GM18511 (cell line): ENCODE results near the gene SLC7A10.
"Not testable (repeated sequence)": the region's sequence is repeated elsewhere in the genome, so short reads cannot be mapped to it uniquely, and the experiment has no call there.

Experiments used
- ATAC-seq: cut with Tn5 transposase; IDR thresholded peaks from one replicate; pipeline ENCODE4 v1.9.1; 2021; ENCODE audit warnings: mild to moderate bottlenecking, moderate library complexity; ENCODE audit not compliant: unreplicated experiment

The SLC7A10 gene

DNA sequence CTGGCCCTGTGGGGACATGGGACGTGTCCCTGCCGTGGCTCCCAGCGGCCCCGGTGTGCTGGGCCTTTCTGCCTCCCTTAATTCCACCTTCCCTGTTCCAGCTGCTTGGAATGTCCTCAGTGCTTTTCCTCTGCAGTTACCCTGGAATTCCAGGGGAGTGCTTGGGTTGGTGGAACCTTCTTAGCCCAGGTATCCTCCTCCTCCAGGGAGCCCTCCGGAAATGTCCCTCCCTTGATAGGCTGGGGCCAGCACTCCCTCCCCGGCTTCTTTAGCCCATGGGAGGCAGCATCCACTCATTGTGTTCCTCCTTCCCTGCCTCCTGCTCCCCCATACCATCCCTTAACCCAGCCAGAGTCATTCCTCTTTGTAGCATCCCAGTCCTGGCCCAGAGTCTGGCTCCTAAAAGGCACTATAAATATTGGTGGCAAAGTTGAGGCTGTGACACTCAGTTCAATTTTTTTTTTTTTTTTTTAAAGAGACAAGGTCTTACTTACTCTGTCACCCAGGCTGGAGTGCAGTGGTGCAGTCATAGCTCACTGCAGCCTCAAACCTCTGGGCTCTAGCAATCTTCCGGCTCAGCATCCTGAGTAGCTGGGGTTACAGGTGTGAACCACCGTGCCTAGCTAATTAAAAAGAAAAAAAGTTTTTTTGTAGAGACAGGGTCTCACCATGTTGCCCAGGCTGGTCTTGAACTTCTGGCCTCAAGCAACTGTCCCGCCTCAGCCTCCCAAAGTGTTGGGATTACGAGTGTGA, 13.7 kb upstream of the SLC7A10 start:
- no peak for ATAC-seq

DNA sequence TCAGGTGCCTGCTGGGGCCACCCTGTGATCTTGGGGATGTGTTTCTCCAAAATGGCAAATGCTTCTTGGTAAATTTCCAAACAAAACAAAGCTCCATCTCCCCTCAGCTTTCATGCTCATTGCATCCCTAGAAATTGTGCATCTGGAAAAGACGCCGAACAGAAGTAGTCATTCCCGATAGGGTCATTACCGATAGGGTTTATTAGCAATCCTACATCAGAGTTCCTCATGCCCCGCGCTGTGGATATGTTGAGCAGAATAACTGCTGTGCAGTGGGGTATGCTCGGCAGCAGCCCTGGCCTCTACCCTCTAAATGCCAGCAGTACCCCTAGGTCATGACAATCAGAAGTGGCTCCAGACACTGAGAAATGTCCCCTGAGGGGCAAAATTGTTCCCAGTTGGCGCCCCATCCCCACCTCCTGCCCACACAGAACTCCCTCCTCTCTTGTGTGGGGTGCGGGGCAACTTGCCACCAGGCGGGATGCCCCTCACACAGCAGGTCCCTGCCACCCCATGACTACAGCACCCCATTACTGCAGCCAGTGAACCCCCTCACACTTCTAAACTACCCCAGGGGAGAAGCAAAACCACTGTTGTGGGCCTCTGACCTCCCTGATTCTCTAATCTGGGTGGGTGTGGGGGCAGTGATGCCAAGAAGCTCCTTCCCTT, 13.0 kb upstream of the SLC7A10 start:
- ATAC-seq, result no peak

DNA sequence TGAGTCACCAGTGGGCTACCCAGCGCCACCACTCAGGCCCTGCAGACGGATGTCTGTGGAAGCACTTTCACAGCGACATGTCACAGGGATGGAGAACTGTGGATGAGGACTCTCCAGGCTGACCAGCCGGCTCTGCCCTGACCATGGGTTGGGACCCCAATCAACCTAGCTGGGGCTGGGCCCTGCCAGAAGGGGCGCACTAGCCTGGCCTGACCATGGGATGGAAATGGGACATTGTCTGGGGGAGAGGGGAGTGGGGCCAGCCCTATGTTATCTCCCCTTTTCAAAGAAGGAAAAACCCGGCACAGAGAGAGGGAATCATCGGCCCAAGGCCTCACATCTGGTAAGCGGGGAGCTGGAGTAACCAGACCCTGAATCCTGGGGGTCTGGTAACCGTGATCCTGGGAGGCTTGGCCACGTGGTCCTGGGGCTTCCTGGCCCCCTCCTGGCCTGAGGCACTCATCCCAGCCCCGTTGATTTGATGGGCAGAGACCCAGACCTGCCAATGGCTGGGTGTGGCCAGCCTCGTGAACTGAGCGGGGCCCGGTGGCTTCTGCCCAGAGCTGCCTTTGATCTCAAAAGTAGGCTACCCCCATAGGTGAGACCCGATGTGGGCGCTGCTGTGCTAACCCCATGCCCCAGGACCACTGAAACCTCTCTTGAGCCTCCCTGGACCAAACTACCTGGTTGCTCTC, 11.2 kb upstream of the SLC7A10 start:
- ATAC-seq, result no peak

DNA sequence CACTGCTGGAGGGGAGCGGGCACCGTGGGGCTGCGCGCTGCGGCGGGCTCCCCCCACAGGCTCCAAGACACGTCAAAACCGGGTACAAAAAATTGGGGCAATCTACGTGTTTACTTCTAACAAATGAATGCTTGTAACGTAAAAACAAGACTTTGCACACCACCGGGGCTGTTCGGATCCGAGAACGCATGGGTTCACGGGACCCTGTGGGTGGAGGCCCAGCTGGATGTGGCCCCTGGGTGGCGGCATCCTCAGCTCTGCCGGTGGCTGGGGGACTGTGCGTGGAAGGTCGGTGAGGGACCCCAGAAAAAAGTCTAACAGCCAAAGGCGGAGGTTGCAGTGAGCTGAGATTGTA, 10.3 kb upstream of the SLC7A10 start:
- no peak for ATAC-seq

DNA sequence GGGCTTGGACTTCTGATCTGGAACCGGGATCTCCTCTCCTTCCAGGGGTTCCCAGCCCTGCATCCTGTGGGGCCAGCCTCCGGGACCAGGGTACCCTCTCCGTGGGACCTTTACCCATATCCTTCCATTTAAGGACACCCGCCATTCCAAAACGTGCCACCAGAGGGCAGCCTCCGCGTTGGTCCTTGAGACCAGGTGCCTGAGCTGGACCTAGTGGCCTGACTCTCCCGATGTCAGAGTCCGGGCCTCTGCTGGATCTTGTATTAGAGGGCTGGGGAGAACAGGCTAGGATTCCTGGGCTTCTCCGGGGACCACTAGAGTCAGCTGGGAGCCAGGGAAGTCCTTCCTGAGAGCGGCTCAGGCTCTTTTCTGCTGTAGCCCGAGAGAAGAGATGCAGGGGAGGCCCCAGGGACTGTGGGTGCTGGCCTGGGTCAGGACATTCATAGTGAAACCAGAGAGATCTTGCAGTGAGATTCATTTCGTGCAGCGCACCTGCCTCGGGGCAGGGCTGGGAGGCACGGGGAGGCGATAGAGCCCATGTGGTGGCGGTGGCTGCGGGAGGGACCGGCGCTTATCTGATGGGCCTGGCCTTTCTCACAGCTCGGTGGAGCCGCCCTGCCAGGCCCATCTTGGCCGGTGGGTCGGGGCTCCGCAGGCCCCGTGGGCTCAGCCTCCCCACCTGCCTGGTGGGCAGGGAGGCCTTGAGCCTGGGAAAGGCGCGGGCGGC, 9.8 kb upstream of the SLC7A10 start:
- ATAC-seq, result peak; percentile 99

DNA sequence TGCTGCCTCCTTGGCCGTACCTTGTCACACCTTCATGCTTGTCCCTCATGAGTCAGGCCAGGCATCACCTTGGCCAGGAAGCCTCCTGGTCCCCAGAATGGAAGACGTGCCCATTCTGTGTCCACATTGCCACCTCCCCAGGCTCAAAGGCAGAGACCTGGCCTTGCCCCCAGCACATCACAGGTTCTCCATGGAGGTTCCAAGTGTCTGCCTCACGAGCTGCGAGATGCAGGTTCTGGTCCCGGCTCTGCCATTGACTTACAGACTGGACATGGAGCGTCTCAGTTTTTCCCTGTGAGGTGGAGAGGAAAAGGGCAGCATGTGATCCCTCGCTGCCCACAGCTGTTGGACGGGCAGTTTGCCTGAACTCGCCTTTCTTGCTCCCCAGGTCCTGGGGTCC, 9.1 kb upstream of the SLC7A10 start:
- no peak for ATAC-seq

DNA sequence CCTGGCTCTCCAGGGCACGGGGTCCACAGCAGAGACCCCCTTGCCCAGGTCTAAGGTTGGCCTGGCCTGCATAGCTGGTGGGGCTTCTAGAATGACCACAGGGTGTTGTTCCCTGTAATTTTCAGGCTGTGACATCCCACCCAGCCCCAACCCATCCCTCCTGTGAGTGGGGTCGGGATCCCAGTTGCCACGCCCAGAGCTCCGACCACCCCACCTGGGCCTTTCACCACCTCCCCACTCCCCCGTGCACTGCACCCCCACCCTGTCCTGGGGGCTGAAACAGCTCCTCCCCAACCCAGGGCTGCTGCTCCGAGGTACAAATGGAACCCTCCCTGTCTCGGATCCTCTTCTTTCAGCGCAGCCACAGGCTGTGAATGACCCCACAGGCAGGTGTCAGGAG, 8.4 kb upstream of the SLC7A10 start:
- ATAC-seq, result no peak

DNA sequence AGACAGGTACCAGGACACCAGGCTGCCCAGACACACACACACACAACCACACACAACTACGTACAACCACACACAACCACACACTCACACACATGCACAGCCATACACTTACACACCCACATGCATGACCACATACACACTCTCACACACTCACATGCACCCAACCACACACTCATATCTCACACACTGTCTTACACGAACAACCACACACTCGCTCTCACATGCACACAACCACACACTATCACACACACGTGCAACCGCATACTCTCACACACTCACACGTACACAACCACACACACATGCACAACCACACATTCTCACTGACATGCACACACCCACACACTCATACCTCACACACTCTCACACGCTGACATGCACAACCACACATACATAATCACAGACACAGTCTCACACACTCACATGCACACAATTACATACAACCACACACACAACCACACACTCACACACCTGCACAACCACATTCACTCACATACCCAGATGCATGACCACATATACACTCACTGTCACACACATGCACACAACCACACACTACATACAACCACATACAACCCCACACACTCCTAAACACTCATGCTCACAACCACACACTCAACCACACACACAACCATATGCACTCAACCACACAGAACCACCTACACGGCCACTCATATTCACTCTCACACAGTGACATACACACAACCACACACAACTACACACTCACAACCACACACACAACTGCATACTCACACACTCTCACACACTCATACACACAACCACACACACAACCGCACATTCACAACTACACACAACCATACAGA, 7.6 kb upstream of the SLC7A10 start:
- ATAC-seq, result no peak

DNA sequence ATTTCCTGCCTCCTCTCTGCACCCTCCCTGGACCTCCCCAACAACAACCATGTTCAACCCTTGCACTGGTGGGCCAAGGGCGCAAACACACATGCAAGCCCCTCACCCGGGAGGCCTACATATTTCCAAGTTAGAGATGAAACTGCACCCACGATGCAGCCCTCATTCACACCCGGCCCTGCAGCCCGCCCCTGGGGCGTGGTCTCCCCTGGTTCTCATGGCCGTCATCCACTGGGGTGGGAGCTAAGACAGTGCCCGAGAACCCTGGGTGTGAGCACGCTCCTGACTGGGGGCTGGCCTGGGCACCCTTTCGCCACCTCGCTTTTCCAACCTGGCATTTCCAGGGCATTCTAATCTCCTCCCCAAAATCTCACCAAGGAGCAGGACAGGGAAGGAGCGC, 7.0 kb upstream of the SLC7A10 start:
- ATAC-seq, result no peak

DNA sequence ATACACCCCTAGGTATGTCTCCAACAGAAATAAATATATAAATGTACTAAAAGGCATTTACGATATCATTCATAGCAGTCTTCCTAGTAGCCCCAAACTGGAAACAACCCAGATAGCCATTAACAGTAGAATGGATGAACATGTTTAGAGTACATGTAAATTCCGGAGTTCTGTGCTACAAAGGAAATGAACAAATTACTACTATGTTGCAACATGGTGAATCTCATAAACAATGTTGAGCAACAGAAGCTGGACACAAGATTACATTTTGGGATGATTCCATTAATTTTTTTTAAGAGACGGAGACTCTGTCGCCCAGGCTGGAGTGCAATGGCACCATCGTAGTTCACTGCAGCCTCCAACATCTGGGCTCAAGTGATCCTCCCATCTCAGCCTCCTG, 5.9 kb upstream of the SLC7A10 start:
- no peak for ATAC-seq

DNA sequence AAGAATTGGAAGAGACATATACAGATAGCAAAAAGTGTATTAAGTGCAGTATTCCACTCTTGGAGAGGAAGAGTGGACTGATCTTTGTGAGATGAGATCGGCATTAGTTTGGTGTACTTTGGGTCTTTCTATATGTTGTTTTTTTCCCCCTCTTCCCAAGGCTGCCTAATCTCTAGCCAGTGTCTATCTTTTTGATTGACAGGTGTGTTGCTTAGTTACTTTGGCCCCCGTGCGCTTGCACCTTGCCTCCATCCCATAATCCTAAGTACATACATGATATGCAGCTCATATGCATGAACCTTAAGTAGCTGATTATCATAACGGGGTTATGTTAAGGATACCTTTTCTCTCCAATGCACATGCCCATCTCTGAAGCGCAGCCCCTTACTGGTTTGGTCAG, 4.3 kb upstream of the SLC7A10 start:
- no peak for ATAC-seq

DNA sequence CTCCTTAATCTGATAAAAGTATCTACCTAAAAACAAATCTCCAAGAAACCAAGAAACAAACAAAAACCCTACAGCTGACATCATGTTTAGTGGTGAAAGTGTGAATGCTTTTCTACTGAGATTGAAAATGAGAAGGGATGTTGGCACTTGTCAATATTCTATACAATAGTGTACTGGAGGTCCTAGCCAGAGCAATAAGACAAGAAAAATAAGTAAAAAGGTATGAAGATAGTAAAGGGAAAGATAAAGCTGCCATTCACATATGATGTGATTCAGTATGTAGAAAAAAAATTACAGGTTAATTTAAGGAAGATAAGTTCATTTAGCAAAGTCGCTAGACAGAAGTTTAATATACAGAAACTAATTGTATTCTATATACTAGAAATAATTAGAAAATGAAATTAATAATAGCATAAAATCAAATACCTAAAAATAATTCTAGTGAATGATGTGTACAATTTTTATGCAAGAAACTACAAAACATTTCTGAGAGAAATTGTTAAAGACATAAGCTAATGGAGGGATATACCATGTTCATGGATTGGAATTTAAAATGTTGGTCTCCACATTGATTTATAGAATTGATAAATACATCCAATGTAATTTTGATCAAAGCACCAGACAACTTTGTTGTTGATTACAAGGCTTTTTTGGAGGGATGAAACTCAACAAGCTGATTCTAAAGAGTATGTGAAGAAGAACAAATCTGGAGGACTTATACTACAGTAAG, 2.4 kb upstream of the SLC7A10 start:
- no peak for ATAC-seq

DNA sequence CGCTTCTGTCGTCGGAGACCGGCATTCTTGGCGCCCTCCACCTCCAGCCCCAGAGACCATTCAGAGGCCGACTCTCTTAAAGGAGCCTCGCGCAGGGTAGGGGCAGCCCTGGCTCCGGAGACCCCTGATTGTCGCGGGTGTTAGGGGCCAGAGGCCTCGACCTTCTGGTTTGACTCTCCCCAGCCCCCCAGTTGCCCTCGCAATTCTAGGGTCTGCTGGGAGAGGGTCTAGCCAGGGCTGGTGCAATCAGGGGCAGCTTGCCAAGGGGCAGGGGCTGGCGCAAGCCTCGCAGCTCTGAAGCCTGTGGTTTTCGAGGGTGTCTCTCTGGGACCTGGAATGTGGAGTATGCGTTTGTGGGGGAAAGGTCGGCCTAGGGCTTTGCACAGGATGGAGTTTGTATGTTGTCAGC, 1.6 kb upstream of the SLC7A10 start:
- no peak for ATAC-seq

DNA sequence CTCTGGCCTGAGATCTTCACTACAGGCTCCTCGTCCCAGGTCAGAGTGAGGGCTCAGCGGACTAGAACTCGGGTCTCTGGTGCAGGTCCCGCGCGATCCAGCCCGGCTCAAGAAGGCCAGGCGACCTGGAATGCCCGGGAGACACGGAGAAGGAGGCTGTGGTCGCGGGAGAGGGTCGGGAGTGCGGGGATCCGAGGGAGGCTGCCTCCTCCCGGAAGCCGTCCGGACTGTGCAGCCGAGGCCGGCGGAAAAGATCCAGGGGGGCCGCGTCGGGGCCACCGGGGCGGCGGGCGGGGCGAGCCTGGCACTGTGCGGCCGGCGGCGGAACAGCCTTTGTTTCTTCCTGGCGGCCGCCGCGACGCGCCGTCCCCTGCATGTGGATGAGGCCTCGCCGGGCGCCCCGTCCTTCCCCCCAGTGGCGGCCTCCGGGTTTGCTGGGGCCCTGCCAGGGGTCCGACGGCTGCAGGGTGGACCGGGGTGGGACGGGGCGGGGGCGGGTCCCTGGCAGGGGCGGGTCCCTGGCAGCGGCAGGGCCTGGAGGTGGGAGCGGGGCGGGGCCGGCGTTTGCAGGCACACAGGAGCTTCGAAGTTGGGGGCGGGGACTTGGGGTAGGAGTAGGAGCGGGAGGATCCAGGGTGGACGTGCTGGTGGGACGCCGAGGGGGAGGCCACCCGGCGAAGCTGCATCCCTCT, 1.0 kb upstream of the SLC7A10 start:
- ATAC-seq, result no peak

DNA sequence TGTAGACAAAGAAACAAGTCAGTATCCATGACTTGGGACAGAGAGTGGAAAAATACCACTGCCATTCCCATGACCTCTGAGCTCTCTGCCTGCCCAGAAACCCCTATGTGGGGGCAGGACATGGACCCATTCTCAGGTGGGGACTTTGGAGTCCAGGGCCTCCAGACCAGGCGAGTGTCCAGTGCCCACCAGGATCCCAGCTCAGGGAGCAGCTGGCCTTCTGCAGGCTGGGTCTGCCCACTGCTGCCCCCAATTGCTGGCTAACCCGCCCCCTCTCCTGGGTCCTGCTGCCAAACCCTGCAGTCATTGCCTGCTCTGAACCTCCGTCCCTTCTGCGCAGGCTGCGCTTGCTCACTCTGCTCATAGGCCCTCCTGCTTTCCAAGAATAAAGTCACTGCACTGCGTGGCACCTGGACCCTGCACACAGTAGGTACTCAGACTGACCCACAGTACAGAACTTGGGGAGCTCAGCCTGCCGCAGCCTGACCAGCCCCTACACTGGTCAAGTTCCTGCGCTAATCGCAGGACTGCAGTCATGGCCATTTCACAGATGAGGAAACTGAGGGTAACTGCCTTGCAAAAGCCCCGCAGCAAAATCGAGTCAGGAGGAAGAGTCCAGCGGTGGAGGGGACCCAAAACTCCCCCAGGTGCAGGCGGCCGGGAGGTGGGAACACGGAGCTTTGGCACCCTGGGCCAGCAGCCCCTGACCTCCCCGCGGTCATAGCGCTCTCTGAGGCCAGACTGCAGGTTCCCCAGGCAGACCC, 774 bp downstream of the SLC7A10 start:
- no peak for ATAC-seq

DNA sequence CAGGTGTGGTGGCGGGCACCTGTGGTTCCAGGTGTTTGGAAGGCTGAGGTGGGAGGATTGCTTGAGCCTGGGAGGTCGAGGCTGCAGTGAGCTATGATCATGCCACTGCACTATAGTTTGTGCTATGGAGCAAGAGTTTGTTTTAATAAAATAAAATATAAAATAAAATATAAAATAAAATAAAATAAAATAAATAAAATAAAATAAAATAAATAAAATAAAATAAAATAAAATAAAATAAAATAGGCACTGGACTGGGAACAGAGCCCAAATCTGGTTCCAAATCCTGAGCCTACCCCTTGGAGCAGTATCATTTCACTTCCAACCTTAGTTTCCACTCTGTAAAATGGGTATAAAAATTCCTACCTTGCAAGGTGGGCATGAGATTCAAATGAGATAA, 3.4 kb downstream of the SLC7A10 start:
- not testable (repeated sequence) for ATAC-seq

DNA sequence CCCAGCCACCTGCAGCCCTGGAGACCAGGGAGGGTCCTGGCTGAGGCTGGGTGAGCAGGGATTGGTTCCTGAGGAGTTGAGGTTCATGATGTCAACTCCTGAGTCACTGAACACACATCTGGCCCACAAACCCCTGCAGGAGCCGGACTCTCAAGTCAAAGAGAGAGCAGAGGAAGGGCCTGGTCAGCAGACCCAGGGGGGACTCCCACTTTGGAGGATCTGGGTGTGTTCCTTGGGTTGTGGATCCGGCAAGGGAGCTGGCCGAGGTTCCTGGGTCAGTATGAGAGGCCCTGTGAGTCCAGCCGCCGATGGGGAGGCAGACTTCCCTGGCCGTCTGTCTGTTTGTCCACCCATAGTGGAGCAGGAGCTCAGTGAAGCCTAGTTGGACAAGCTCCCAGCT, 4.0 kb downstream of the SLC7A10 start:
- no peak for ATAC-seq

DNA sequence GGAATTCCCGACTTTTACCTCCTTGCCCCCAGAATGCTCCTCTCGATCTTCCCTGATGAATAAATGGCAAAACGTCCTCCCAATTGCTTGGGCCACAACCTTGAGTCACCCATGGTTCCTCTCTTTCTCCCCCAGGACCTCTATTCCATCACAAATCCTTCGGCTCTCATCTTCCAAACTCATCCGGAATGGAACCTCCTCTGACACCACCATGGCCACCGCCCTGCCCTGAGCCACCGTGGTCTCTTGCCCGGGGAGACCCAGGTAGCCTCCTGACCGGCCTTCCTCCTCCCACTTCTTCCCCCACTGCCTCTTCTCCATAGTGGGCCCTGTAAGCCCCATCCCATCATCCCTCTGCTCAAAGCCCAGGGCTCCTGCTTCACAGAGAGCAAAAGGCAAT, 4.9 kb downstream of the SLC7A10 start:
- ATAC-seq, result no peak

DNA sequence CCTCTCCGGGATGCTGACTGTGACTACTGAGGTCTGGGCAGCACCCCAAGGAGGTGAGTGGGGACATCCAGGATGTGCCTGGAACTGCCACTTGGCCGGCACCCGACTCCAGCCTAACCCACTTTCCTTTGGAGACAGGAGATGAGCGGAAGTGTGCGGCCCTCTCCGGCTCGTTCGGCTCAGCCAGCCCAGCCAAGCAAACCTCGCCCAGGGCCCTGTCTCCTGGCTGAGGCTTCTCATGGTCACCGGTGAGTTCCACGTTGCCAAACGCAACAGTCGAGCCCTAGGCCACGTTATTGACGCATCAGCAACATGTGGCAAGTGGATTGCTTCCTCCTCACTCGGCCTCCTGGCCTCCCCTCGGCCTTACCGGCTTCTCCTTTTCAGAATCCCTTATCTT, 5.5 kb downstream of the SLC7A10 start:
- no peak for ATAC-seq
